ENCODE measurements around the gene FYCO1. TPM values are rescaled to one million over a fixed set of nuclear protein-coding genes. Genes with fewer than 3 reads are reported as not detected.
"Not testable (repeated sequence)": the region's sequence is repeated elsewhere in the genome, so short reads cannot be mapped to it uniquely, and the experiment has no call there.

FYCO1 gene
- total RNA-seq, 1 donor from 2014 or later = 29.3 TPM

DNA sequence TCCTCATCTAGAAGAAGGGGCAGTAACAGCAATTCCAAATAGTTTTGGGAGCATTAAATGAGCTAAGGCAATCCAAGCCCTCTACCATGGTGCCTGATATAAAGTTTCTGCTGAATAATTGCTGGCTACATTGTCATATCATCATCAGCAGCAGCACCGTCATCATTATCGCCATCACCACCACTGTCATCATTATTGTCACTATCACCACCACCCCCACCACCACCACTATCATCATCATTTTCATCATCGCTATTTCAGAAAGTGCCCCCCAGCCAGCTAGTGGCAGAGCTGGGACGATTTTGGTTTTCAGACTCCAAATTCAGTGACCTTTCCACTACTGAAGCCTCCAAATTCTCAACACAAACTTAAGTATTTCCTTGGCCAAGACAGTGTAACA lies 16.6 kb upstream of the FYCO1 start:
- no peak for DNase-seq (ENCODE audit: extremely low read depth, low read depth, low spot score)

DNA sequence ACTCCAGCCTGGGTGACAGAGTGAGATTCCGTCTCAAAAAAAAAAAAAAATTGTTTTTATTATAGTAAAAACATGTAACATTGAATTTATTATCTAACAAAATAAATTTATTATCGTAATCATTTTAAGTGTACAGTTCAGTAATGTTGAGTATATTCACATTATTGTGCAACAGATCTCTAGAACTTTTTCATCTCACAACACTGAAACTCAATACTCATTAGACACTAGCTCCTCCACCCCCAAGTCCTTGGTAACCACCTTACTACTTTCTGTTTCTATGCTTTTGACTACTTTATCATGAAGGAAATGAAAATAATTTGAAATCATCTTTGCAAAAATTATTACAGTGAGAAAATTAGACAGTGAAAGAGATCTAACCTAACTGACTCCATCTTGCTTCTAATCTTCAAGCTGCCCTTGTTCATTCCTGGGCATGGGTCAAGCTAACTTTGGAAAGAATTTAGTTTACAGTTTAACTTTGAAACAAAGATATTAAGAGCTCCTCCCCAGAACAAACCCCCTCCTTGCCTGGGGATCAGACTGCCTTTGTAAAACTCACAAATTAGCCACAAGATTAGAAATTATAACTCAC lies 15.0 kb upstream of the FYCO1 start:
- DNase-seq (ENCODE audit: extremely low read depth, low read depth, low spot score) = no peak

DNA sequence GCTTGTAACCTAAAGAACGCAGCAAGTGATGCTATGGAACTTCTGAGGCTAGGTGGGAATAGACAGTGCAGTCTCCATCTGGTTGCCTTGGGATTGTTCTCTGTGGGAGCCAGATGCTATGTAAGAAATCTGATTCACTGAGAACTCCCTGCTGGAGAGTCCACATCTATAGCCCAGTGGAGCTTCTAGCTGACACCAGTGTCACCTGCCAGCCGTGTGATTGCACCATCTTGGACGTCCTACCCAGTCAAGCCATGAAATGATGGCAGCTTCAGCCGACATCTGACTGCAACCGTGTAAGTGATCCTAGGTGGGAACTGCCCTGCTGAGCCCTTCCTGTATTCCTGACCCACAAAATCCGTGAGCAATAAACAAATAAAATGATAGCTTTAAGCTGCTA lies 12.4 kb upstream of the FYCO1 start:
- DNase-seq (ENCODE audit: extremely low read depth, low read depth, low spot score) = no peak

DNA sequence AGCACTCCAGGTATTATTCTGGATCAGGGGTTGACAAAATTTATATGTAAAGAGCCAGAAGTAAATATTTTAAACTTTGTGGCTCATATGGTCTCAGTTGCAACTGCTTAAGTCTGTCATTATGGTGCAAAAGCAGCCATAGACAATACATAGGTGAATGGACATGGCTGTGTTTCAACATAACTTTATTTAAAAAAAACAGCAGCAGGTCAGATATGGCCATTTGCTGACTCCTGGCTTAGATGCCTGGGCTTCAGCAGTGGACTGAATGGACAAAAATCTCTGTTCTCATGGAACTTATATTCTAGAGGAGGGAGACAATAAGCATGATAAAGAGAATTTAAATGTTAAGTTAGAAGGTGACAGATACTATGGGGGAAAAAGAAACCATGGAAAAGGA lies 11.7 kb upstream of the FYCO1 start:
- DNase-seq (ENCODE audit: extremely low read depth, low read depth, low spot score) = no peak

DNA sequence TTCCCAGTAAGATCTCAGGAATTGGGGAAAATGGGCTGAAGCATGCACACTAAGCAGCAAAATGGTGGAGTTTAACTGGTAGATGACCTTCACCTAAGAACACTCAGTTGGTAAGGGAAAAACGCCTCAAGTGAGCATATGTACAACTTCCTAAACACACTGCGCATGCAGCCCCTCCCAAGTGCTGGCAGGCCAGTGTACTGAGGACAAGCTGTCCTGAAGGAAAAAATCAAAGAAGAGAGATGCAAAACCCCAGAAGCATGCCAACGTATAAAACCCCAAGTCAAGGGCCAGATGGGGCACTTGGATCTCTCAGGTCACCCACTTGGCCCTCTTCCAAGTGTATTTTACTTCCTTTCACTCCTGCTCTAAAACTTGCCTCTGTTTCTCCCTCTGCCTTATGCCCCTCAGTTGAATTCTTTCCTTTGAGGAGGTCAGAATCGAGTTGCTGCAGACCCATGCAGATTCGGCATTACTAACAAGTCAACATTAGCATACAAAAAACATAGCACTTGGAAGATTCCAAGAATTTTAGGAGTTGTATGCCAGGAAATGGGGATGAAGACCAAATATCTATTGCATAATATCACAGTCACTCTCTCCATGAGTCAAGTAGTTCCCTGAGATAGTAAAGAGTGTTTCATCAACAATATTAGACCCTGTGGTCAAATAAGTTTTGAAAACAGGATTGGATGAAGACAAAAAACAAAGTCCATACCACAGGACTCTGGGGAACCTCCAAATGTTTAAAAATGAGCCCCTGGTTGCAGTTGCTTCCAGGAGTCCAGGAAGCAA lies 10.8 kb upstream of the FYCO1 start:
- DNase-seq (ENCODE audit: extremely low read depth, low read depth, low spot score) = no peak

DNA sequence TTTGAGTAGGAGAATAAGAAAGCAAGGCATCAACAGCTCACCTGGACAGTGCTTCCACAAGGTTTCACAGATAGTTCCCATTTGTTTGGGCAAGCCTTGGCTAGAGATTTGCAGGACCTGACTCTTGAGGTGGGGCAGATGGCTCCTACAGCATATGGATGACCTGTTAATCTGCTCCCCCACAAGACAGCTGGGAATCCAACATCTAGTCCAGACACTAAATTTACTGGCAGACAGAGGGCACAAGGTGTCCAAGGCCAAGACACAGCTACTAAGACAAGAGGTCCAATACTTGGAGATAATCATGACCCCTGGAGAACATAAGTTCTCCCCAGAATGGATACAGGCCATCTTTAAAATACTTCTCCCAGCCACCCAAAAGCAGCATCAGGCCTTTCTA lies 8.1 kb upstream of the FYCO1 start:
- DNase-seq (ENCODE audit: extremely low read depth, low read depth, low spot score) = not testable (repeated sequence)

DNA sequence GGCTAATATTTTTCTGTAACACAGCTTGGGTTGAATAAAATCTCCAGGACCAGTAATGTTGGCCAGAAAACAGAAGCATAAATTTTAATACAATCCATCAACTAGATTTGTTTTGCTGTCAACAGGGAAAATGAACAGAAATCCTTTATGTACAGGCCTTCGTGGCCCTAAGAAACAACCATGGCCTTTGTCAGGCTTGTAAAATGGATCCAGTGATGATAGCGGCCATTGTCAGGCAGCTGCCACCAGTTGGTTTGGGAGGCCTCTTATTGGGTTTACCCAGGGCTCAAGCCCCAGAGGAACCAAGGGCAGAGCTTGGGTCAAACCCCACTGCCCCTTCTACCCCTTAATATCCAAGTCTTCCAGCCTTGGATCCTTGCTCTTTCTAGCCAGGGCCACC lies 5.6 kb upstream of the FYCO1 start:
- DNase-seq (ENCODE audit: extremely low read depth, low read depth, low spot score) = no peak

DNA sequence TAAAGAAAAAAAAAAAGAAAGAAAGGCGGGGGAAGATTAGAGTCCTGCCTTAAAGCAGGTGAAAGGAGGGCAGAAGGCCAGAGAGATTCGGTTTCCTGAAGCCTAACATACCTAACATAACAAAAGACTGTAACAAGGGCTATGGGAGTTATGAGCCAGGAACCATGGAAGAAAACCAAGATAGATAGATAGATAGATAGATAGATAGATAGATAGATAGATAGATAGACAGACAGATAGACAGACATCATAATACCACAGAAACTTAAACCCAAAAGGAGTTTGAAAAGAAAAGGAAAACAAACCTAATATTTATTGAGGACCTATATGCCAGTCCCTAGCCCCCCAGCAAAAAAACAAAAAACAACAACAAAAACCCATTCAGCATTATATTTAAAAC lies 2.3 kb upstream of the FYCO1 start:
- DNase-seq (ENCODE audit: extremely low read depth, low read depth, low spot score) = no peak

DNA sequence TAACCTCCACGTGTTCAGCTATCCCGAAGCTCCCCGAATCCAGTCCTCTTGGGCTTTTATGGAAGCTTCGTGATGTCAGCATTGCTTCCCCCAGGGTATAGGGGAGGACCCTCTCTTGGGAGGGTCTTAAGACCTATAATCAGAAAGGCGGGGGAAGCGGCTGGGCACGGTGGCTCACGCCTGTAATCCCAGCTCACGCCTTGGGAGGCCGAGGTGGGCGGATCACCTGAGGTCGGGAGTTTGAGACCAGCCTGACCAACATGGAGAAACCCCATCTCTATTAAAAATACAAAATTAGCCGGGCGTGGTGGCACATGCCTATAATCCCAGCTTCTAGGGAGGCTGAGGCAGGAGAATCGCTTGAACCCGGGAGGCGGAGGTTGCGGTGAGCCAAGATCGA lies 1.9 kb upstream of the FYCO1 start:
- DNase-seq (ENCODE audit: extremely low read depth, low read depth, low spot score) = not testable (repeated sequence)

DNA sequence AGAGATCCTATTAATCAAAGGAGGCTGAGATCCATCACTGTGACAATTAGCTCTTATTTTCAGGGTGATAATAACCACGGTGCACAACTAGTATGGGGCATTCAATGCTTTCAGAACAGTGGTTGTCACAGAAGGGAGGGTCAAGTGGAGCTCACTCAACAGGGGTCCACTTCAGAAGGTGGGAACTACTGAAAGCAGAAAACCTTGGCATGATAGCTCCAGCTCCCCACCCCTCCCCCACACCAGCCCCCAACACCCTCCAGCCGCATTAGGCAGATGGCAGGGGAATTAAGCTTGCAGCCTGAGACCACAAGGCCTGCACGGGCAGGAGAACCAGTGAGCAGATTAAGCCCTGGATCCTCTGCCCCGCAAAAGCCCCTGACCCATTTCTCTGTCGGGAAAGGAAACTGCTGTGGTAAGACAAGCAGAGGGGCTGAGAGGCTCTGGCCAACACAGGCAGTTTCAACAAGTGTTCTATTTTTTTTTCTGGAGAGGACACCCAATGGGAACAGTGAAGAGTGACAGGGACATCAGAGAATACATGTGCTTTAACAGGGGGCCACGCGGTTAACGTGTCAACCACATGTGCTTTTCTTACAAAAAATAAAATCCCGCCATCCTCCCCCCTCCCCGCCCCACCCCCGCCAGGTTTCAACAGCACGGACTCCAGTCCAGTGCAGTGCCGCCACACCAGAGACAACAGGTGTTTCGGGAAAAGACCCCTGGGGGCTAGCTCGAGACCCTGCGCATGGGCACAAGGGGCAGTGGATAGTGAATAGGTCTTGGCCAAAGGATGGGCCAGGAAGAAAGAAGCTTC lies 997 bp downstream of the FYCO1 start:
- DNase-seq (ENCODE audit: extremely low read depth, low read depth, low spot score) = no peak

DNA sequence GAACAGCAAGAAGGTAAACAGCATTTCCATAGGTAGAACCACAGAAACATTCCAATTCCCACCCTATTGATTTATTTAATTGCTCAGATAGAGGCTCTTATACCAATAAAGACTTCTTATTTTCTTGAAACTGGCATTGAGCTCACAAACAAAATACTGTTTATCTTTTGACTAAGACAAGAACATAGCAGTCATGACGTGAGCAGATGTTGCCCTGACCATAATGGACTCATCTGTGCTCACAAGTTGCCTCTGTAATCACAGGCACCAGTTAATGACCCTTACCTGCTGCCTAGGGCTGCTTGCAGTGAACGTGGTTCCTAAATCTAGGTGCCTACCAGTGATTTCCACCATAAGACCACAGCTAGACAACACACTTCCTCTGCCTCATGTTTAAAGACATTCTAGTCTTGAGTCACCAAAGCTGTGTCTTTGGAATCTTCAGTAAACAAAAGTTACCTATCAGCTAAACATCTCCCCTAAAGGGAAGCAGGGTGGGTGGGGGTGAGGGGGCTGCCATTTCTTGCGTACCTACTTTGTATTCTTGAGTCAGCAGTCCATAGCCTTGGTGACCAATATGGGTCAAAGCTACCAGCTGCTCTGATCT lies 2.1 kb downstream of the FYCO1 start:
- no peak for DNase-seq (ENCODE audit: extremely low read depth, low read depth, low spot score)

DNA sequence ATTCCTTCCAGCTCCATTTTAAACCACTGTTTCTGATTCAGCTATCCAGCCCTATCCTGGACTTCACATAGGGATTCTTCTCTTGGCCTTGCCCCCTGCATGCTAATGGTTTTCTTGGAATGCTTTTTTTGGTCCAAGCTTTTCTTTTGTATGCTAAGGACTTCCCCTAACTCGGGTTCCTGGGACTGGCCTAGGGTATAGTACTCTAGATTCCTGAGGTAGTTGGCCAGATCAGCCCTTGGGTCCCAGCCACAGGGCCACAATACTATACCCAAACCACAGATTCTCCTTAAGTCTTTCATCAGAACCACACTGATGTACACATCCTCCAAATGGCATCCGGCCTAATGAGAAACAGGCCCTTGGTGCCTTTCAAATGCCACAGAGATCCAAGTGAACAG lies 2.8 kb downstream of the FYCO1 start:
- no peak for DNase-seq (ENCODE audit: extremely low read depth, low read depth, low spot score)

DNA sequence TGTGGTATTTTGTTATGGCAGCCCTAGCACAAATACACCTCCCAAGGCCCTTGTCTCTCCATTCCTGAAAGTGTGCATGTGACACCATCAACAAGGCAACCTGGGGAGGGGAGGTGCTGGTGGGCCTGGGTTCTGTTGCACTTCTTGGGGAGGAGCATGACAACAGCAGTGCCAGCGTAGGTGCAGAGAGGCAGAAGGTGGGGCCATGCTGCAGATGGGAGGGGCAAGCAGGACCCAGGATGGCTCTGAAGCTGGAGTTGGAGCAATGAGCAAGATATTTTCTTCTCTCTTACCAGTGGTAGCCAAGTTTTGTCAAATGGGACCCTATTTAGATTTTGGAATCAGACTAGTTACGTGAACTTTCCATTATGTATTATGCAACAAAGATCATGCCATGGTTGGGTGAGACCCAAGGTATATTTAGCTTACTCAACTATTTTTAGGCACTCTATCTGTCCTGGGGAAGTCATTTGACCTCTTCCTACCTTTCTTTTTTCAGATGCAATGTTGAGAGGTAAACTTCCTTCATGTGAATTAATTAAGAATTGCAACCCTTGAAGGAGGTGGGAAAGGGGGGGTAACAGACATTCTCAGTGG lies 3.4 kb downstream of the FYCO1 start:
- DNase-seq (ENCODE audit: extremely low read depth, low read depth, low spot score) = no peak

DNA sequence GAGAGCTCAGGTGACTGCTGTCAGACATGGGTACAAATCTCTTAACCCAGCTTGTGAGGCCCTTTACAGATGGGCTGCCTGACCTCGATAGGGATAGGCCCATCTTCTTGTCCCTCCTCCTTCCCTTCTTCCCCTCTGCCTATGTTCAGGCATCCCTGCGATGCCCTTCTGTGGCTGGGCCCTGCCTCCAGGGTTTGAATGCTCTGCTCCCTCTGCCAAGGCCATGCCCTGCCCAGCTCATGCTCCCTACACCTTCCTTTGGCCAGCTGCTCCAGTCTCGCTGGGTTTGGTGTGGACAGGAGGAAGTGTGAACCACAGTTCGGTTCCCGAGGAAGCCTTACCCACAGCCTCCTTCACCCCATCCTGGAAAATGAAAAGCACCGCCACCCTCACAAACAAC lies 4.3 kb downstream of the FYCO1 start:
- no peak for DNase-seq (ENCODE audit: extremely low read depth, low read depth, low spot score)

DNA sequence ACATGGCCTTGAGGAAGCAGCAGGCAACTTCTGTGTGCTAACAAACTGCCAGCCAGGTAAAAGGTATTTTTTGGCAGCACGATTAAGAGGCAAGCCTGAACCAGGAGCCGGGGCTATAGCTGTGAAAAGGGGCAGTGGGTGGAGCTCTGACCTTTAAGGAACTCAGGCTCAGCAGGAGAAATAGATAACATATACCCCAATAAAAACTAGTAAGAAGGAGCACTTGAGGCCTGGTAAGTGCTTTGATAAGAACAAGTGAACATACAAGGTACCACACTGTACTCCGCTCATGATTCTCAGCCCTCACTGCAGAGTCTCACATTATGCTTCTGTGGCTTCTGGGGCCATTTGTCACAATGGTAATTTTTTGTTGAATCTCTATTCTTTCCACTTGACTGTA lies 5.4 kb downstream of the FYCO1 start:
- no peak for DNase-seq (ENCODE audit: extremely low read depth, low read depth, low spot score)

DNA sequence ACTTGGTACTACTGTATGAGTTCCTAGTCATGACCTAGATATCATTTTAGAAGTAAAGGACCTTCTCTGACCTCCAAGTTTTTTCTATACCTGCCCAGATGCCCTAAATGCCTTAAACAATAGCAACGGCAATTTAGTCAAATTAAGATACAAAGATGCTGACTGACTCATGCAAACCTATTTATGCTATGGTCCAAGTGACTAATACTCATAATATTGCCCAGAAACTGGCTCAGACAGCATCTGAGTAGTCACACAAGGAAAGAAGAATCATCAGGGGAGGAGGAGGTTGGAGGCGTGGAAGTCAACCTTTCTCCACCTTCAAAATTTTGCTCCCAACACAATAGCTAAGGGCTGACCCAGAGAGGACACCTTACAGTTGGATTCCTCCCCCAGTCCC lies 6.8 kb downstream of the FYCO1 start:
- no peak for DNase-seq (ENCODE audit: extremely low read depth, low read depth, low spot score)

DNA sequence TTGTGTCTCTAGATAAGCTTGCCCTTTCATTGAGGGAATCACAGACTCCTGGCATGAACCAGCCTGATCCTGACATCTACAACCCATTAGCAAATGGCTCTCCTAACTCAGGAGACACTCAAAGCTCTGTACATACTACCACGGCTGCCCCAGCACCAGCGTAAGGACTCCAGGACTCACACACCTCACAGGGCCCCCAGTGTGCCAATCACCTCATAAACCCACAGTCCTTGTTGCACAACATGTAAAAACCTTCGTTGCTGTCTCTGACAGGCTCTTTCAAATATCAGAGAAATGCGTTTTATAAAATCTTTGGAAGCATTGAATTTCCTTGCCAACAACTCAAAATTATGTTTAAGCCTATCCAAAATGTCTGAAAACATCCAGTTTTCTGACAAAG lies 7.3 kb downstream of the FYCO1 start:
- DNase-seq (ENCODE audit: extremely low read depth, low read depth, low spot score) = no peak

DNA sequence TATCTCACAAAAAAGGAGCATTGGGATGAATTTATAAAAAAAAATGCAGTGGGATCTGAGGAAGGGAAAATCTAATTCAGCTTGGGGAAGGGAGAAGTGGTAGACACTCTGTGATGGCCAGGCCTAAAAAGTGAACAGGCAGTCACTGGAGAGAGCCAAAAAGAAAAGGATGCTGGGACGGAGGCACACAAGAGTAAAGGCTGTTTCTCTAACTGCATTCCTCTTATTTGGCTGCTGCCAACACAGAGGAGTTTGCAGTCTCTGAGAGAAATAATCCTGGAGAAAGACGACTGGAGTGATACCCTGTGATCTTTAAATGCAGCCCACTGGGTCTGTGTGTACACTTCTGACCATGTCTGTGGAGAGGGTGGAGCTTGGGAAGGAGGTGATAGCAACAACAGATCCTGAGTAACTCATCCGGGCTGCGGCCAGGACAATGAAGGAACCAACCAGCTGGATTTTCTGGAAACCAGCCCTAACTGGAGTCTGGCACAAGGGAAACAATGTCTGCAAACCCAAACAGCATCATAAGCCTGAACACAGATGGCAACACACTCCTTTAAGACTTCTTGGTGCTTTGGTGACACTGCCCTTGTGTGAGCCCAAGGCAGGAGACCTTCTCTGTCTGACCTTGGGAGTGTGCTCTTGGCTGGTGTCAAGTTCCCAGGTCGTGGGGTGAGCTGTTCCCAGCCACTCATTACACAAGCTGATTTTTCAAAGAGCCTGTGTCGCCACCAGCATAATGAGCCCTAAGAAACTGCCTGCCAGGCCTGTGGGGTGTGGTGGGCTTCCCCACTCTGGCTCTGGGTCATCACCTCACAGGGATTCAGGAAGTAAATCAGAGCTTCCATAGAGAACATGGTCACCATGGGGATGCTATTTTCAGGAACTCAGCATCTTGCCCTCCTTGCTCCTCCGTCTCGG lies 8.0 kb downstream of the FYCO1 start:
- no peak for DNase-seq (ENCODE audit: extremely low read depth, low read depth, low spot score)

DNA sequence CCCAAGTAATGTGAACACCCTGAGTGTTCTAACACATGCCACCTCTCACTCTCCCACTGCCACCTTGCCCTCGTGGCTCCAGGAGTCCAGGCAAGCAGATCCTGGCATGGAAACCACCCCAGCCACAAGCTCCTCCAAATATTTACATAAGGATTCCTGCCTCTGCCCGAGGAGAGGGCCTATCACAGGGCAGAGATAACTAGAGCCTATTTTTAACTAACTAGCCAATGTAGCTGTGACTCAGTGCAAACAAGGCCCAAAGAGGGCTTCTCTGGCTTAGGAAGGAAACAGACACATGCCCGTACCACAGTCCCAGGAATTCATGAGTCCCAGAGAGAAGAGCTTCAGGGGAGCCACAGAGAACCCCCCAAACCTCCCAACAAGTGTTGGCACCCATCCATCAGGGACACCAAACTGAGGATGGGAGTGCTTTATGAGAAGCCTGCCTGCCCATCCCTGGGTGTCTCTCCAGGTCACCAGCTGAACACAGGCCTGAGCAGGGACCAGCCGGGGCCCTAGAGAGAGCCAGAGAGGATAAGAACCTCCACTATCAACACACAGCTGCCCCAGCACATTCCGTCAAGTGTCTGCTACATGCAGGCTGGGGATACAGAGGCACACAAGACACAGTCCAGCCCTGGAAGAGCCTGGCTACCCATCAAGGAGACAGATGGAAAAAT lies 9.2 kb downstream of the FYCO1 start:
- no peak for DNase-seq (ENCODE audit: extremely low read depth, low read depth, low spot score)

Data from glomerular endothelial cell (primary cell).